Stimulated activated CD8-positive, alpha-beta memory T cell treated with anti-CD3 and anti-CD28 coated beads, Interleukin-7, amount 100 ng/mL, for 1 hour (primary cell): ENCODE results near the gene EGFR.
"Not testable (repeated sequence)": the region's sequence is repeated elsewhere in the genome, so short reads cannot be mapped to it uniquely, and the experiment has no call there.

Source experiments
- DNase-seq, 2 donors: peaks; one replicate each; pipeline ENCODE4 v3.0.0-alpha.2; 2020; ENCODE audit warnings: low read depth in 2 of 2

The EGFR gene

GRCh38 chr7:55035410-55035809 is 16.6 kb downstream of the EGFR start:
- DNase-seq = not testable (repeated sequence)

GRCh38 chr7:55036950-55037736 is 18.3 kb downstream of the EGFR start:
- DNase-seq = no peak

GRCh38 chr7:55043691-55044370 is 25.0 kb downstream of the EGFR start:
- DNase-seq = no peak

GRCh38 chr7:55044371-55044717 is 25.5 kb downstream of the EGFR start:
- no peak for DNase-seq

- no peak for DNase-seq
These were observed 26.0 kb downstream of the EGFR start for GRCh38 chr7:55044791-55045190.

GRCh38 chr7:55046582-55047342 is 27.9 kb downstream of the EGFR start:
- no peak for DNase-seq

GRCh38 chr7:55048221-55048859 is 29.5 kb downstream of the EGFR start:
- no peak for DNase-seq

GRCh38 chr7:55050281-55050680 is 31.5 kb downstream of the EGFR start:
- DNase-seq = no peak

- no peak for DNase-seq
These were observed 33.3 kb downstream of the EGFR start for GRCh38 chr7:55052081-55052480.

GRCh38 chr7:55052741-55053427 is 34.1 kb downstream of the EGFR start:
- DNase-seq = no peak

- no peak for DNase-seq
These were observed 35.1 kb downstream of the EGFR start for GRCh38 chr7:55053651-55054571.

- DNase-seq = no peak
These were observed 35.9 kb downstream of the EGFR start for GRCh38 chr7:55054758-55055157.

GRCh38 chr7:55055479-55055878 is 36.7 kb downstream of the EGFR start:
- no peak for DNase-seq

- DNase-seq = no peak
These were observed 37.3 kb downstream of the EGFR start for GRCh38 chr7:55056068-55056467.

GRCh38 chr7:55056577-55057480 is 38.0 kb downstream of the EGFR start:
- DNase-seq = no peak

- no peak for DNase-seq
These were observed 39.5 kb downstream of the EGFR start for GRCh38 chr7:55058314-55058713.

- no peak for DNase-seq
These were observed 40.2 kb downstream of the EGFR start for GRCh38 chr7:55059021-55059420.

GRCh38 chr7:55060085-55060484 is 41.3 kb downstream of the EGFR start:
- no peak for DNase-seq

GRCh38 chr7:55060636-55061022 is 41.8 kb downstream of the EGFR start:
- no peak for DNase-seq
